Endothelial cell of umbilical vein (primary cell): ENCODE data around the gene CREB3L2. TPM values are rescaled to one million over a fixed set of nuclear protein-coding genes. Genes with fewer than 3 reads are reported as not detected.

ENCODE experiments used
- BruUV-seq: library from RNA; stranded (reverse); fragments of 400-500 nt; replicated peaks from 2 replicates; lab custom pipeline; 2021; lab: Mats Ljungman, UMichigan
- CTCF ChIA-PET: fragments of 300-600, 350-600 bp; sonication (Branson Sonifier 250); formaldehyde crosslinking; loops from one replicate; lab custom pipeline; 2021; ENCODE audit warnings: antibody characterized with exemption, inconsistent platforms; lab: Charles Lee
- POLR2A ChIA-PET: fragments of 300-600, 350-600 bp; sonication (Branson Sonifier 250); formaldehyde crosslinking; loops from one replicate; lab custom pipeline; 2021; ENCODE audit warnings: antibody characterized with exemption, inconsistent platforms; lab: Charles Lee
- DNase-seq: peaks from one replicate; pipeline ENCODE4 v3.0.0-alpha.2; 2011; ENCODE audit warnings: low read depth, low spot score
- FAIRE-seq: peaks from 2 replicates; lab custom pipeline; 2011; peaks lifted over from hg19 to GRCh38; lab: Jason Lieb, UNC
- H2AFZ ChIP-seq: 2 replicates; pipeline ENCODE4 v1.6.0; 2012; ENCODE audit warnings: low read depth, low read length, control low read depth, inconsistent platforms
- H3K27ac ChIP-seq: 2 replicates; pipeline ENCODE4 v1.5.1; 2011; ENCODE audit warnings: low read depth, mild to moderate bottlenecking, control low read depth, low read length, moderate library complexity; ENCODE audit not compliant: insufficient read depth
- H3K27me3 ChIP-seq, 2 experiments: 2 replicates each; pipeline versions ENCODE4 v1.6.0 to v1.6.1; 2011; ENCODE audit warnings: low read length in 2 of 2, mixed read lengths in 1 of 2; ENCODE audit not compliant: control insufficient read depth in 2 of 2, insufficient read depth in 2 of 2
- H3K36me3 ChIP-seq, 2 experiments: 2 replicates in 1 of 2; 3 replicates in 1 of 2; pipeline ENCODE4 v1.5.1; 2011; ENCODE audit warnings: low read length in 2 of 2, mild to moderate bottlenecking in 1 of 2, moderate library complexity in 1 of 2; ENCODE audit not compliant: control insufficient read depth in 2 of 2, insufficient read depth in 2 of 2; ENCODE audit errors: extremely low read depth in 1 of 2
- H3K4me1 ChIP-seq: 3 replicates; pipeline ENCODE4 v1.5.1; 2011; ENCODE audit warnings: mild to moderate bottlenecking, low read length; ENCODE audit not compliant: control insufficient read depth, insufficient read depth; ENCODE audit errors: extremely low read depth
- H3K4me2 ChIP-seq: 2 replicates; pipeline ENCODE4 v1.6.1; 2011; ENCODE audit warnings: low read length, control low read depth, mixed read lengths; ENCODE audit not compliant: insufficient read depth
- H3K4me3 ChIP-seq, 3 experiments: fragments of 200-600 bp in 1 of 3; sonication (generic), shearing (Covaris generic) in 1 of 3; replicated peaks in 1 of 3; 2 replicates each; pipeline ENCODE4 v1.5.1; 2011 to 2016; ENCODE audit warnings: control low read depth in 3 of 3, low read length in 3 of 3, mild to moderate bottlenecking in 2 of 3, inconsistent platforms in 1 of 3, low read depth in 1 of 3, moderate library complexity in 1 of 3; ENCODE audit not compliant: insufficient read depth in 1 of 3
- H3K79me2 ChIP-seq: 2 replicates; pipeline ENCODE4 v1.6.0; 2012; ENCODE audit warnings: low read length, inconsistent platforms; ENCODE audit not compliant: control insufficient read depth, insufficient read depth
- H3K9ac ChIP-seq: replicated peaks from 2 replicates; pipeline ENCODE3; 2011; ENCODE audit warnings: low read length, control low read depth; ENCODE audit not compliant: insufficient read depth; ENCODE audit errors: extremely low read depth
- H3K9me1 ChIP-seq: replicated peaks from 3 replicates; pipeline ENCODE4 v1.6.0; 2011; ENCODE audit warnings: mild to moderate bottlenecking, low read length; ENCODE audit not compliant: control insufficient read depth, insufficient read depth; ENCODE audit errors: extremely low read depth
- H3K9me3 ChIP-seq: replicated peaks from 2 replicates; pipeline ENCODE4 v1.5.1; 2012; ENCODE audit warnings: low read length, inconsistent platforms; ENCODE audit not compliant: control insufficient read depth, insufficient read depth
- H4K20me1 ChIP-seq: replicated peaks from 2 replicates; pipeline ENCODE3; 2011; ENCODE audit warnings: mild to moderate bottlenecking, low read length; ENCODE audit not compliant: control insufficient read depth, insufficient read depth; ENCODE audit errors: extremely low read depth
- CTCF ChIP-seq, 2 donors: IDR thresholded peaks; 1 replicate in 1 of 2; 2 replicates in 1 of 2; pipeline ENCODE4 v1.5.1; 2011; ENCODE audit warnings: low read length in 2 of 2, mild to moderate bottlenecking in 2 of 2, moderate library complexity in 2 of 2, control low read depth in 1 of 2, inconsistent platforms in 1 of 2, low read depth in 1 of 2; ENCODE audit not compliant: insufficient read depth in 1 of 2; ENCODE audit errors: extremely low read depth in 1 of 2
- EZH2 ChIP-seq: IDR thresholded peaks from 2 replicates; pipeline ENCODE4 v1.6.1; 2012; ENCODE audit warnings: borderline replicate concordance, low read depth, mild to moderate bottlenecking, moderate library complexity, low read length, inconsistent platforms; ENCODE audit not compliant: severe bottlenecking
- FOS ChIP-seq: IDR thresholded peaks from 2 replicates; pipeline ENCODE4 v1.6.1; 2011; ENCODE audit warnings: mild to moderate bottlenecking, low read length, moderate library complexity, borderline replicate concordance; ENCODE audit not compliant: insufficient read depth
- GATA2 ChIP-seq: IDR thresholded peaks from 2 replicates; pipeline ENCODE4 v1.7.0; 2011; ENCODE audit warnings: low read depth, mild to moderate bottlenecking, moderate library complexity, mixed read lengths, low read length; ENCODE audit not compliant: insufficient read length, insufficient read depth
- JUN ChIP-seq: IDR thresholded peaks from 2 replicates; pipeline ENCODE4 v1.6.1; 2011; ENCODE audit warnings: borderline replicate concordance, low read depth; ENCODE audit not compliant: insufficient read length, insufficient read depth
- MYC ChIP-seq: IDR thresholded peaks from one replicate; pipeline ENCODE4 v1.6.1; 2011; ENCODE audit warnings: mild to moderate bottlenecking, low read depth, low read length
- POLR2A ChIP-seq: IDR thresholded peaks from 2 replicates; pipeline ENCODE4 v1.6.1; 2012; ENCODE audit warnings: low read depth, mild to moderate bottlenecking, control low read depth, low read length
- POLR2AphosphoS5 ChIP-seq: IDR thresholded peaks from 2 replicates; pipeline ENCODE4 v1.6.1; 2012; ENCODE audit warnings: low read depth, mild to moderate bottlenecking, control low read depth, low read length, moderate library complexity; ENCODE audit not compliant: insufficient read depth
- dilution Hi-C: fragments of 300-500 bp; cut with MboI; formaldehyde crosslinking; loops from one replicate; pipeline ENCODE4 v1.15.0; 2019; ENCODE audit warnings: low sequenced_read_pairs; ENCODE audit not compliant: extremely low pct_ligation_motif_present
- intact Hi-C: fragments of 100-400 bp; cut with micrococcal nuclease; formaldehyde crosslinking; loops from one replicate; pipeline ENCODE4 v1.10.0; 2022
- polyA plus RNA-seq, 4 experiments: library from polyadenylated mRNA; depleted of rRNA in 3 of 4; stranded (reverse) in 3 of 4; unstranded in 1 of 4; fragments of >200 nt; gene quantifications; 2 replicates each; pipeline versions ENCODE4 v1.2.1 to v1.2.3, GENCODE V29; 2011 to 2012; ENCODE audit warnings: missing spikeins in 1 of 4
- total RNA-seq: library from RNA; stranded (reverse); gene quantifications from 2 replicates; pipeline ENCODE4 v1.2.3, GENCODE V29; 2021
- TF ChIP-seq, protein P1 (sequence below): IDR thresholded peaks from 2 replicates; pipeline ENCODE4 v1.6.1; 2011; ENCODE audit not compliant: insufficient read depth, insufficient read length

Gene CREB3L2
- total and polyA plus RNA-seq, 2 donors (not counting 3 experiments of a cell fraction or from before 2014, with no cell fraction given) = 32.1 to 93.4 TPM

- intact Hi-C loops = no loop called here
- H3K4me3 ChIP-seq = no peak overlapping the region
- no peaks in the 10 kb centered on the region for H3K36me3 ChIP-seq
- H3K27me3 ChIP-seq = no peaks in the 10 kb centered on the region
- DNase-seq (peak; percentile 53), FAIRE-seq (no peak)
- no peaks in the 10 kb centered on the region for H3K9me1 ChIP-seq
- peaks cover 3% of the 10 kb centered on the region for H3K4me1 ChIP-seq
- H3K27ac ChIP-seq = no peak overlapping the region
- H3K79me2 ChIP-seq = peaks cover 53% of the 10 kb centered on the region
- ChIA-PET CTCF (interaction anchor here (1.0 to 1.9 kb wide), 5 partner anchors 10 to 48 kb away, joined by 3 to 7 read pairs (median 3); no protein-coding TSS in a partner anchor), POLR2A (no interaction called here)
- no TSS peak for BruUV-seq
- no peak overlapping the region for H2AFZ ChIP-seq
- no peaks in the 10 kb centered on the region for H3K9me3 ChIP-seq
- dilution Hi-C loops = no loop called here
- no peak overlapping the region for H3K9ac ChIP-seq
- H4K20me1 ChIP-seq = no peaks in the 10 kb centered on the region
- no peak for TF ChIP-seq POLR2A
- TF ChIP-seq EZH2 = no peak
- TF ChIP-seq CTCF (IDR thresholded peaks at IDR 0.05; ENCODE audit: extremely low read depth in 1 of 2, insufficient read depth in 1 of 2, low read depth in 1 of 2, low read length in 2 of 2) = no peak
- TF ChIP-seq POLR2AphosphoS5 = no peak
- no peak for TF ChIP-seq GATA2
- TF ChIP-seq, protein P1, sequence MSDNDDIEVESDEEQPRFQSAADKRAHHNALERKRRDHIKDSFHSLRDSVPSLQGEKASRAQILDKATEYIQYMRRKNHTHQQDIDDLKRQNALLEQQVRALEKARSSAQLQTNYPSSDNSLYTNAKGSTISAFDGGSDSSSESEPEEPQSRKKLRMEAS = no peak
- no peak for TF ChIP-seq FOS
- TF ChIP-seq JUN = no peak
- TF ChIP-seq MYC = no peak
- H3K4me2 ChIP-seq = no peak overlapping the region
Measured at GRCh38 chr7:137949416-137950262, 52.2 kb downstream of the CREB3L2 start.
